DND-41 (cell line): ENCODE measurements around the gene SCLT1.

Experiments used
- CTCF ChIP-seq: IDR thresholded peaks from 2 replicates; pipeline ENCODE4 v1.5.1; 2012; ENCODE audit warnings: borderline replicate concordance, low read length, moderate library complexity, mild to moderate bottlenecking; ENCODE audit not compliant: poor library complexity, severe bottlenecking; ENCODE audit errors: extremely low read depth
- EZH2 ChIP-seq: IDR thresholded peaks from 3 replicates; pipeline ENCODE4 v1.6.1; 2012; ENCODE audit warnings: borderline replicate concordance, low read depth, mild to moderate bottlenecking, moderate library complexity, low read length, inconsistent platforms; ENCODE audit not compliant: severe bottlenecking

GRCh38 chr4:129093191-129093920 lies at the start of gene SCLT1:
- TF ChIP-seq CTCF (no peak), EZH2 (no peak)
